Measurements from ENCODE around the gene ANO9.

DNA sequence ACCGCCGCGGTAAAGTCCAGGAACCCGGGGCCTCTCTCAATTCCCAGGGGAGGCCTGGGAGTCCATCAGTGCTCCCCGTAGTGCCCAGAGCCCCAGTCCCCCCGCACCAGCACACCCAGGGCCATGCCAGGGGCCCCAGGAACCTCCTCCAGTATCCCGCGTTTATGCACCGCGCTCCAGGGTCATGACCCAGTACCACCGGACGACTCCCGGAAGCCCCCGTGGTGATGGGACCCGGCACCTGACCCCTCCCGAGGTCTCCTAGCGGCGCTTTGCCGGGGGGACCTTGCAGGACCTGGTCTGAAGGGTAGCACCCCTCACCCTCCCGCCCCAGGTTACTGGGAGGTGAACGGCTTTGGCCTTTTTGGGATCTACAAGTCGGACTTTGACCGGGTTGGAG is 61.3 kb downstream of the ANO9 start:
- TF ChIP-seq, protein P1, sequence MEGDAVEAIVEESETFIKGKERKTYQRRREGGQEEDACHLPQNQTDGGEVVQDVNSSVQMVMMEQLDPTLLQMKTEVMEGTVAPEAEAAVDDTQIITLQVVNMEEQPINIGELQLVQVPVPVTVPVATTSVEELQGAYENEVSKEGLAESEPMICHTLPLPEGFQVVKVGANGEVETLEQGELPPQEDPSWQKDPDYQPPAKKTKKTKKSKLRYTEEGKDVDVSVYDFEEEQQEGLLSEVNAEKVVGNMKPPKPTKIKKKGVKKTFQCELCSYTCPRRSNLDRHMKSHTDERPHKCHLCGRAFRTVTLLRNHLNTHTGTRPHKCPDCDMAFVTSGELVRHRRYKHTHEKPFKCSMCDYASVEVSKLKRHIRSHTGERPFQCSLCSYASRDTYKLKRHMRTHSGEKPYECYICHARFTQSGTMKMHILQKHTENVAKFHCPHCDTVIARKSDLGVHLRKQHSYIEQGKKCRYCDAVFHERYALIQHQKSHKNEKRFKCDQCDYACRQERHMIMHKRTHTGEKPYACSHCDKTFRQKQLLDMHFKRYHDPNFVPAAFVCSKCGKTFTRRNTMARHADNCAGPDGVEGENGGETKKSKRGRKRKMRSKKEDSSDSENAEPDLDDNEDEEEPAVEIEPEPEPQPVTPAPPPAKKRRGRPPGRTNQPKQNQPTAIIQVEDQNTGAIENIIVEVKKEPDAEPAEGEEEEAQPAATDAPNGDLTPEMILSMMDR (IDR thresholded peaks at IDR 0.05) = no peak
- TF ChIP-seq POLR2A (IDR thresholded peaks at IDR 0.05) = no peak

Measured in esophagus squamous epithelium (tissue), 4 donors.